Measurements from ENCODE around the gene USP48.

The USP48 gene

GRCh38 chr1:21659924-21660326 is 123.0 kb downstream of the USP48 start:
- H3K36me3 ChIP-seq (ENCODE audit: control insufficient read depth in 5 of 5, insufficient read depth in 5 of 5, low read length in 5 of 5): no peaks in the 10 kb centered on the region
- H3K9ac ChIP-seq (ENCODE audit: low read length in 5 of 5): no peak overlapping the region
- peaks cover 0 to 4% (median 0%) of the 10 kb centered on the region in 5 donors for H3K4me1 ChIP-seq (ENCODE audit: control insufficient read depth in 5 of 5, insufficient read depth in 5 of 5, low read length in 5 of 5)
- no peaks in the 10 kb centered on the region for H3K9me3 ChIP-seq (ENCODE audit: control insufficient read depth in 5 of 5, low read length in 5 of 5)
- H3K4me3 ChIP-seq (ENCODE audit: low read depth in 1 of 5, low read length in 5 of 5): no peak overlapping the region
- no peak overlapping the region for H3K27ac ChIP-seq (ENCODE audit: low read depth, low read length)
- peaks cover 6 to 40% (median 19%) of the 10 kb centered on the region in 5 donors for H3K27me3 ChIP-seq (ENCODE audit: control insufficient read depth in 5 of 5, insufficient read depth in 4 of 5, low read length in 5 of 5)

- H3K27ac ChIP-seq (ENCODE audit: low read depth, low read length): no peak overlapping the region
- H3K27me3 ChIP-seq (ENCODE audit: control insufficient read depth in 5 of 5, insufficient read depth in 4 of 5, low read length in 5 of 5): peaks cover 6 to 36% (median 17%) of the 10 kb centered on the region in 5 donors
- H3K9me3 ChIP-seq (ENCODE audit: control insufficient read depth in 5 of 5, low read length in 5 of 5): no peaks in the 10 kb centered on the region
- no peaks in the 10 kb centered on the region for H3K36me3 ChIP-seq (ENCODE audit: control insufficient read depth in 5 of 5, insufficient read depth in 5 of 5, low read length in 5 of 5)
- no peak overlapping the region for H3K4me3 ChIP-seq (ENCODE audit: low read depth in 1 of 5, low read length in 5 of 5)
- no peak overlapping the region for H3K9ac ChIP-seq (ENCODE audit: low read length in 5 of 5)
- H3K4me1 ChIP-seq (ENCODE audit: control insufficient read depth in 5 of 5, insufficient read depth in 5 of 5, low read length in 5 of 5): peaks cover 0 to 4% (median 0%) of the 10 kb centered on the region in 5 donors
Measured at GRCh38 chr1:21659099-21659923, 123.6 kb downstream of the USP48 start.

GRCh38 chr1:21657456-21658190 is 125.3 kb downstream of the USP48 start:
- Histone ChIP-seq H3K4me1 (ENCODE audit: control insufficient read depth in 5 of 5, insufficient read depth in 5 of 5, low read length in 5 of 5) (peaks cover 0 to 4% (median 0%) of the 10 kb centered on the region in 5 donors), H3K9ac (ENCODE audit: low read length in 5 of 5) (no peak overlapping the region), H3K9me3 (ENCODE audit: control insufficient read depth in 5 of 5, low read length in 5 of 5) (no peaks in the 10 kb centered on the region), H3K27ac (ENCODE audit: low read depth, low read length) (no peak overlapping the region), H3K4me3 (ENCODE audit: low read depth in 1 of 5, low read length in 5 of 5) (no peak overlapping the region), H3K27me3 (ENCODE audit: control insufficient read depth in 5 of 5, insufficient read depth in 4 of 5, low read length in 5 of 5) (peaks cover under 1 to 25% (median 13%) of the 10 kb centered on the region in 5 donors), H3K36me3 (ENCODE audit: control insufficient read depth in 5 of 5, insufficient read depth in 5 of 5, low read length in 5 of 5) (no peaks in the 10 kb centered on the region)

- H3K4me3 ChIP-seq (ENCODE audit: low read depth in 1 of 5, low read length in 5 of 5): no peak overlapping the region
- peaks cover 0 to 15% (median 8%) of the 10 kb centered on the region in 5 donors for H3K4me1 ChIP-seq (ENCODE audit: control insufficient read depth in 5 of 5, insufficient read depth in 5 of 5, low read length in 5 of 5)
- H3K36me3 ChIP-seq (ENCODE audit: control insufficient read depth in 5 of 5, insufficient read depth in 5 of 5, low read length in 5 of 5): no peaks in the 10 kb centered on the region
- H3K9me3 ChIP-seq (ENCODE audit: control insufficient read depth in 5 of 5, low read length in 5 of 5): no peaks in the 10 kb centered on the region
- no peak overlapping the region for H3K27ac ChIP-seq (ENCODE audit: low read depth, low read length)
- peaks cover 6 to 17% (median 9%) of the 10 kb centered on the region in 5 donors for H3K27me3 ChIP-seq (ENCODE audit: control insufficient read depth in 5 of 5, insufficient read depth in 4 of 5, low read length in 5 of 5)
- no peak overlapping the region for H3K9ac ChIP-seq (ENCODE audit: low read length in 5 of 5)
Measured at GRCh38 chr1:21655748-21656147, 127.2 kb downstream of the USP48 start.

- Histone ChIP-seq H3K4me3 (ENCODE audit: low read depth in 1 of 5, low read length in 5 of 5) (no peak overlapping the region), H3K9me3 (ENCODE audit: control insufficient read depth in 5 of 5, low read length in 5 of 5) (no peaks in the 10 kb centered on the region), H3K27ac (ENCODE audit: low read depth, low read length) (no peak overlapping the region), H3K36me3 (ENCODE audit: control insufficient read depth in 5 of 5, insufficient read depth in 5 of 5, low read length in 5 of 5) (no peaks in the 10 kb centered on the region), H3K4me1 (ENCODE audit: control insufficient read depth in 5 of 5, insufficient read depth in 5 of 5, low read length in 5 of 5) (peaks cover 0 to 15% (median 8%) of the 10 kb centered on the region in 5 donors), H3K27me3 (ENCODE audit: control insufficient read depth in 5 of 5, insufficient read depth in 4 of 5, low read length in 5 of 5) (peaks cover 6 to 19% (median 10%) of the 10 kb centered on the region in 5 donors), H3K9ac (ENCODE audit: low read length in 5 of 5) (no peak overlapping the region)
Measured at GRCh38 chr1:21655259-21655658, 127.7 kb downstream of the USP48 start.

GRCh38 chr1:21654209-21654608 is 128.7 kb downstream of the USP48 start:
- H3K27me3 ChIP-seq (ENCODE audit: control insufficient read depth in 5 of 5, insufficient read depth in 4 of 5, low read length in 5 of 5): peaks cover 0 to 18% (median 10%) of the 10 kb centered on the region in 5 donors

GRCh38 chr1:21653744-21654100 is 129.2 kb downstream of the USP48 start:
- no peak overlapping the region for H3K27ac ChIP-seq (ENCODE audit: low read depth, low read length)
- H3K9me3 ChIP-seq (ENCODE audit: control insufficient read depth in 5 of 5, low read length in 5 of 5): no peaks in the 10 kb centered on the region
- H3K4me1 ChIP-seq (ENCODE audit: control insufficient read depth in 5 of 5, insufficient read depth in 5 of 5, low read length in 5 of 5): peaks cover 0 to 11% (median 8%) of the 10 kb centered on the region in 5 donors
- H3K4me3 ChIP-seq (ENCODE audit: low read depth in 1 of 5, low read length in 5 of 5): no peak overlapping the region
- no peak overlapping the region for H3K9ac ChIP-seq (ENCODE audit: low read length in 5 of 5)
- H3K36me3 ChIP-seq (ENCODE audit: control insufficient read depth in 5 of 5, insufficient read depth in 5 of 5, low read length in 5 of 5): no peaks in the 10 kb centered on the region
- H3K27me3 ChIP-seq (ENCODE audit: control insufficient read depth in 5 of 5, insufficient read depth in 4 of 5, low read length in 5 of 5): peaks cover 0 to 20% (median 13%) of the 10 kb centered on the region in 5 donors

More at GRCh38 chr1:21654209-21654608, 128.7 kb downstream of the USP48 start:
- Histone ChIP-seq H3K4me1 (ENCODE audit: control insufficient read depth in 5 of 5, insufficient read depth in 5 of 5, low read length in 5 of 5) (peaks cover 0 to 12% (median 8%) of the 10 kb centered on the region in 5 donors), H3K4me3 (ENCODE audit: low read depth in 1 of 5, low read length in 5 of 5) (no peak overlapping the region), H3K9me3 (ENCODE audit: control insufficient read depth in 5 of 5, low read length in 5 of 5) (no peaks in the 10 kb centered on the region), H3K36me3 (ENCODE audit: control insufficient read depth in 5 of 5, insufficient read depth in 5 of 5, low read length in 5 of 5) (no peaks in the 10 kb centered on the region), H3K9ac (ENCODE audit: low read length in 5 of 5) (no peak overlapping the region), H3K27ac (ENCODE audit: low read depth, low read length) (no peak overlapping the region)

GRCh38 chr1:21652937-21653743 is 129.8 kb downstream of the USP48 start:
- no peaks in the 10 kb centered on the region for H3K36me3 ChIP-seq (ENCODE audit: control insufficient read depth in 5 of 5, insufficient read depth in 5 of 5, low read length in 5 of 5)
- peaks cover 0 to 11% (median 8%) of the 10 kb centered on the region in 5 donors for H3K4me1 ChIP-seq (ENCODE audit: control insufficient read depth in 5 of 5, insufficient read depth in 5 of 5, low read length in 5 of 5)
- H3K4me3 ChIP-seq (ENCODE audit: low read depth in 1 of 5, low read length in 5 of 5): no peak overlapping the region
- no peak overlapping the region for H3K9ac ChIP-seq (ENCODE audit: low read length in 5 of 5)
- peaks cover 0 to 25% (median 19%) of the 10 kb centered on the region in 5 donors for H3K27me3 ChIP-seq (ENCODE audit: control insufficient read depth in 5 of 5, insufficient read depth in 4 of 5, low read length in 5 of 5)
- H3K27ac ChIP-seq (ENCODE audit: low read depth, low read length): no peak overlapping the region
- no peaks in the 10 kb centered on the region for H3K9me3 ChIP-seq (ENCODE audit: control insufficient read depth in 5 of 5, low read length in 5 of 5)

- Histone ChIP-seq H3K9ac (ENCODE audit: low read length in 5 of 5) (no peak overlapping the region), H3K27ac (ENCODE audit: low read depth, low read length) (no peak overlapping the region), H3K4me3 (ENCODE audit: low read depth in 1 of 5, low read length in 5 of 5) (no peak overlapping the region), H3K27me3 (ENCODE audit: control insufficient read depth in 5 of 5, insufficient read depth in 4 of 5, low read length in 5 of 5) (peaks cover 0 to 28% (median 23%) of the 10 kb centered on the region in 5 donors), H3K9me3 (ENCODE audit: control insufficient read depth in 5 of 5, low read length in 5 of 5) (no peaks in the 10 kb centered on the region), H3K36me3 (ENCODE audit: control insufficient read depth in 5 of 5, insufficient read depth in 5 of 5, low read length in 5 of 5) (no peaks in the 10 kb centered on the region), H3K4me1 (ENCODE audit: control insufficient read depth in 5 of 5, insufficient read depth in 5 of 5, low read length in 5 of 5) (peaks cover 0 to 11% (median 8%) of the 10 kb centered on the region in 5 donors)
Measured at GRCh38 chr1:21652101-21652936, 130.6 kb downstream of the USP48 start.
